Measurements from ENCODE around the gene FHIP2A. TPM values are rescaled to one million over a fixed set of nuclear protein-coding genes. Genes with fewer than 3 reads are reported as not detected.

Gene FHIP2A, protein sequence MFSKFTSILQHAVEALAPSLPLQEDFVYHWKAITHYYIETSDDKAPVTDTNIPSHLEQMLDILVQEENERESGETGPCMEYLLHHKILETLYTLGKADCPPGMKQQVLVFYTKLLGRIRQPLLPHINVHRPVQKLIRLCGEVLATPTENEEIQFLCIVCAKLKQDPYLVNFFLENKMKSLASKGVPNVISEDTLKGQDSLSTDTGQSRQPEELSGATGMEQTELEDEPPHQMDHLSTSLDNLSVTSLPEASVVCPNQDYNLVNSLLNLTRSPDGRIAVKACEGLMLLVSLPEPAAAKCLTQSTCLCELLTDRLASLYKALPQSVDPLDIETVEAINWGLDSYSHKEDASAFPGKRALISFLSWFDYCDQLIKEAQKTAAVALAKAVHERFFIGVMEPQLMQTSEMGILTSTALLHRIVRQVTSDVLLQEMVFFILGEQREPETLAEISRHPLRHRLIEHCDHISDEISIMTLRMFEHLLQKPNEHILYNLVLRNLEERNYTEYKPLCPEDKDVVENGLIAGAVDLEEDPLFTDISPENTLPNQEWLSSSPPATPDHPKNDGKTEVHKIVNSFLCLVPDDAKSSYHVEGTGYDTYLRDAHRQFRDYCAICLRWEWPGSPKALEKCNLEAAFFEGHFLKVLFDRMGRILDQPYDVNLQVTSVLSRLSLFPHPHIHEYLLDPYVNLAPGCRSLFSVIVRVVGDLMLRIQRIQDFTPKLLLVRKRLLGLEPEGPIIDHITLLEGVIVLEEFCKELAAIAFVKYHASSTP
- 7.6 to 11.1 TPM (median 9.5 TPM) in 5 replicates for total RNA-seq (2022; extraction: Qiagen RNA extraction)

GRCh38 chr10:114821293-114821914, at the start of gene FHIP2A:
Gene FHIP2A, plus strand, starts transcription at chr10:114821780. Its CDS starts 299 bp downstream, at chr10:114822079.

Other genes starting within 250 kb of the FHIP2A start
- 31.1 to 42.0 TPM (median 34.1 TPM) in 5 replicates for gene ABLIM1, start 163.5 kb upstream of the FHIP2A start, total RNA-seq (2022; extraction: Qiagen RNA extraction)
- gene TRUB1, start 116.4 kb downstream of the FHIP2A start, total RNA-seq (2022; extraction: Qiagen RNA extraction): 13.2 to 15.1 TPM (median 14.8 TPM) in 5 replicates